ENCODE results near the gene NR6A1. TPM values are rescaled to one million over a fixed set of nuclear protein-coding genes. Genes with fewer than 3 reads are reported as not detected.

Gene NR6A1
- total RNA-seq, 1 donor from 2014 or later: 4.0 TPM

GRCh38 chr9:124684169-124684568 is 86.9 kb downstream of the NR6A1 start:
- DNase-seq: no peak
- Histone ChIP-seq H3K9me3 (no peaks in the 10 kb centered on the region), H3K36me3 (no peaks in the 10 kb centered on the region), H3K27ac (no peak overlapping the region), H3K4me1 (no peaks in the 10 kb centered on the region), H3K4me3 (no peak overlapping the region), H3K27me3 (no peaks in the 10 kb centered on the region)
- no peak for TF ChIP-seq CTCF (IDR thresholded peaks at IDR 0.05)
- no peak for ATAC-seq
- intact Hi-C loops (cut with DNase I): no loop called here

GRCh38 chr9:124683043-124683442 is 88.1 kb downstream of the NR6A1 start:
- no peaks in the 10 kb centered on the region for H3K9me3 ChIP-seq
- no peaks in the 10 kb centered on the region for H3K27me3 ChIP-seq
- intact Hi-C loops (cut with DNase I): no loop called here
- no peak for TF ChIP-seq CTCF (IDR thresholded peaks at IDR 0.05)
- no peaks in the 10 kb centered on the region for H3K36me3 ChIP-seq
- DNase-seq (no peak), ATAC-seq (no peak)
- H3K27ac ChIP-seq: no peak overlapping the region
- no peaks in the 10 kb centered on the region for H3K4me1 ChIP-seq
- no peak overlapping the region for H3K4me3 ChIP-seq

- intact Hi-C loops (cut with DNase I): no loop called here
- ATAC-seq: no peak
- Histone ChIP-seq H3K9me3 (no peaks in the 10 kb centered on the region), H3K36me3 (no peaks in the 10 kb centered on the region), H3K4me3 (no peak overlapping the region), H3K27ac (no peak overlapping the region), H3K4me1 (peaks cover 11% of the 10 kb centered on the region), H3K27me3 (no peaks in the 10 kb centered on the region)
- DNase-seq: no peak
- TF ChIP-seq CTCF (IDR thresholded peaks at IDR 0.05): no peak
Measured at GRCh38 chr9:124680714-124681390, 90.3 kb downstream of the NR6A1 start.

- Histone ChIP-seq H3K27ac (no peak overlapping the region), H3K4me3 (no peak overlapping the region), H3K36me3 (no peaks in the 10 kb centered on the region), H3K4me1 (peaks cover 14% of the 10 kb centered on the region), H3K27me3 (no peaks in the 10 kb centered on the region), H3K9me3 (no peaks in the 10 kb centered on the region)
- DNase-seq (no peak), ATAC-seq (no peak)
- intact Hi-C loops (cut with DNase I): no loop called here
- TF ChIP-seq CTCF (IDR thresholded peaks at IDR 0.05): no peak
Measured at GRCh38 chr9:124680049-124680448, 91.1 kb downstream of the NR6A1 start.

- Histone ChIP-seq H3K4me3 (no peak overlapping the region), H3K4me1 (peaks cover 14% of the 10 kb centered on the region), H3K27ac (no peak overlapping the region), H3K27me3 (no peaks in the 10 kb centered on the region), H3K9me3 (no peaks in the 10 kb centered on the region), H3K36me3 (no peaks in the 10 kb centered on the region)
- DNase-seq: no peak
- ATAC-seq: peak; percentile 47
- TF ChIP-seq CTCF (IDR thresholded peaks at IDR 0.05): no peak
- intact Hi-C loops (cut with DNase I): no loop called here
Measured at GRCh38 chr9:124676159-124676551, 95.0 kb downstream of the NR6A1 start.

Data from upper lobe of right lung (tissue), 1 donor.